Bronchial epithelial cell (primary cell): Measurements from ENCODE around the gene ZC2HC1B. TPM values are rescaled to one million over a fixed set of nuclear protein-coding genes. Genes with fewer than 3 reads are reported as not detected.

Source experiments
- DNase-seq: peaks from one replicate; pipeline ENCODE4 v3.0.0-alpha.2; 2010; ENCODE audit warnings: low read depth
- FAIRE-seq: peaks from 2 replicates; lab custom pipeline; 2011; peaks lifted over from hg19 to GRCh38; lab: Jason Lieb, UNC
- H3K27me3 ChIP-seq: 2 replicates; pipeline ENCODE4 v1.5.1; 2011; ENCODE audit warnings: low read length; ENCODE audit not compliant: control insufficient read depth, insufficient read depth
- H3K36me3 ChIP-seq: 2 replicates; pipeline ENCODE4 v1.5.1; 2011; ENCODE audit warnings: low read length; ENCODE audit not compliant: control insufficient read depth, insufficient read depth
- H3K4me3 ChIP-seq: 2 replicates; pipeline ENCODE4 v1.5.1; 2011; ENCODE audit warnings: mild to moderate bottlenecking, low read depth, low read length, control low read depth
- total RNA-seq: library from RNA; depleted of rRNA; stranded (reverse); fragments of >200 nt; gene quantifications from 2 replicates; pipeline ENCODE4 v1.2.1, GENCODE V29; 2014
- TF ChIP-seq, protein P1 (sequence below): IDR thresholded peaks from 2 replicates; pipeline ENCODE4 v1.5.1; 2011; ENCODE audit warnings: mild to moderate bottlenecking, moderate library complexity, low read length, control low read depth, inconsistent platforms; ENCODE audit not compliant: insufficient read depth, severe bottlenecking

Gene ZC2HC1B, protein sequence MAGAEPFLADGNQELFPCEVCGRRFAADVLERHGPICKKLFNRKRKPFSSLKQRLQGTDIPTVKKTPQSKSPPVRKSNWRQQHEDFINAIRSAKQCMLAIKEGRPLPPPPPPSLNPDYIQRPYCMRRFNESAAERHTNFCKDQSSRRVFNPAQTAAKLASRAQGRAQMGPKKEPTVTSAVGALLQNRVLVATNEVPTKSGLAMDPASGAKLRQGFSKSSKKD
- total RNA-seq: not detected in 2 replicates

DNA sequence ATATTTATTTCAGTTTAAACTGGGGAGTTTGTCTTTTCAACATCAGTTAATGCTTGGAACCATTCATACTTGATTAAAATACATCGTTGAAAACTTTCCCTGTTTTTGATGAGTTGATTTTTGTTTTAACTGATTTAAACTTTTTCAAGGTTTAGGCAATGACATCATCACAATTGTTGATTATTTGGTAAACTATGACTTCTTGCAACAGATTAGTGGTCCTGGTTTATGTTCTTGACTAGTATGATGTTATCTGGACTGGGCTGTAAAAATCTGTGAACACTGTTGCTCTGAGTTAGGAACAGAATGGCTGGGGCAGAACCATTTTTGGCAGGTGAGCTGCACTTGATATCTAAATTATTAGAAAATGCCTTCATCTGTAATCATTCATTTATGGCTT lies at the start of gene ZC2HC1B:
Gene ZC2HC1B (plus strand): TSS at position 241 of the 400 bp plus-strand sequence. CDS start 66 bp downstream, at position 307.
- no peak for FAIRE-seq
- TF ChIP-seq, protein P1, sequence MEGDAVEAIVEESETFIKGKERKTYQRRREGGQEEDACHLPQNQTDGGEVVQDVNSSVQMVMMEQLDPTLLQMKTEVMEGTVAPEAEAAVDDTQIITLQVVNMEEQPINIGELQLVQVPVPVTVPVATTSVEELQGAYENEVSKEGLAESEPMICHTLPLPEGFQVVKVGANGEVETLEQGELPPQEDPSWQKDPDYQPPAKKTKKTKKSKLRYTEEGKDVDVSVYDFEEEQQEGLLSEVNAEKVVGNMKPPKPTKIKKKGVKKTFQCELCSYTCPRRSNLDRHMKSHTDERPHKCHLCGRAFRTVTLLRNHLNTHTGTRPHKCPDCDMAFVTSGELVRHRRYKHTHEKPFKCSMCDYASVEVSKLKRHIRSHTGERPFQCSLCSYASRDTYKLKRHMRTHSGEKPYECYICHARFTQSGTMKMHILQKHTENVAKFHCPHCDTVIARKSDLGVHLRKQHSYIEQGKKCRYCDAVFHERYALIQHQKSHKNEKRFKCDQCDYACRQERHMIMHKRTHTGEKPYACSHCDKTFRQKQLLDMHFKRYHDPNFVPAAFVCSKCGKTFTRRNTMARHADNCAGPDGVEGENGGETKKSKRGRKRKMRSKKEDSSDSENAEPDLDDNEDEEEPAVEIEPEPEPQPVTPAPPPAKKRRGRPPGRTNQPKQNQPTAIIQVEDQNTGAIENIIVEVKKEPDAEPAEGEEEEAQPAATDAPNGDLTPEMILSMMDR: no peak
- Histone ChIP-seq H3K4me3 (no peak within 1 kb of the TSS), H3K27me3 (no peaks in the 10 kb centered on the region), H3K36me3 (peaks cover 4% of the 10 kb centered on the region)
- DNase-seq: no peak

DNA sequence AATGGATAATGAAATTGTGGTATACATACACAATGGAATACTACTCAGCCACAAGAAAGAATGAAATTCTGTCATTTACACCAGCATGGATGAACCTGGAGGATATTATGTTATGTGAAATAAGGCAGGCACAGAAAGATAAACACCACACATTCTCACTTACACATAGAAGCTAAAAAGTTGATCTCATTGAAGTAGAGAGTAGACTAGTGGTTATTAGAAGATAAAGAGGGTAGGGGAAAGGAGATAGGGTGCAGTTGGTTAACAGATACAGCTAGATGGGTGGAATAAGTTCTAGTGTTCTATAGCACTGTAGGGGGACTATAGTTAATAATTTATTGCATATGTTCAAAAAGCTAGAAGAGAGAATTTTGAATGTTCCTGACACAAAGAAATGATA lies 46.7 kb upstream of the ZC2HC1B start:
- Histone ChIP-seq H3K36me3 (no peaks in the 10 kb centered on the region), H3K27me3 (no peaks in the 10 kb centered on the region), H3K4me3 (no peak overlapping the region)
- FAIRE-seq (no peak), DNase-seq (no peak)
- TF ChIP-seq, protein P1: no peak

DNA sequence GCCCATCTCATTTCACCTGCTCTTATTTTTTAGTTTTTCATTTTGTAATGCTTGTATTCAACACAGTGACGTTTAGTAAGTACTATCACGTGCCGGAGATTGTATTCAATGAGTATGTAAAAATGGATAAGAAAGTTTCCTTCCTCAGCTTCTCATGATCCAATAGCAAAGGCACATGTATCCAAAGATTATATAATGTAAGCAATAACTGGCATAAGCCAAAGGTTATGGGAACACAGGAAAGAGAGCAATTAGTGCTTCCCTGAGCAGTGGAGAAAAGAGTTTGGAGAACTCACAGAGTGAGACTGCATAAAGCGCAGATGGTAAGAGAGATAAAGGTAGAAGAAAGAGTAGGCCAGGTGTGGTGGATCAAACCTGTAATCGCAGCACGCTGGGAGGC lies 42.9 kb upstream of the ZC2HC1B start:
- TF ChIP-seq, protein P1: no peak
- Histone ChIP-seq H3K4me3 (no peak overlapping the region), H3K27me3 (no peaks in the 10 kb centered on the region), H3K36me3 (no peaks in the 10 kb centered on the region)
- FAIRE-seq (no peak), DNase-seq (no peak)

DNA sequence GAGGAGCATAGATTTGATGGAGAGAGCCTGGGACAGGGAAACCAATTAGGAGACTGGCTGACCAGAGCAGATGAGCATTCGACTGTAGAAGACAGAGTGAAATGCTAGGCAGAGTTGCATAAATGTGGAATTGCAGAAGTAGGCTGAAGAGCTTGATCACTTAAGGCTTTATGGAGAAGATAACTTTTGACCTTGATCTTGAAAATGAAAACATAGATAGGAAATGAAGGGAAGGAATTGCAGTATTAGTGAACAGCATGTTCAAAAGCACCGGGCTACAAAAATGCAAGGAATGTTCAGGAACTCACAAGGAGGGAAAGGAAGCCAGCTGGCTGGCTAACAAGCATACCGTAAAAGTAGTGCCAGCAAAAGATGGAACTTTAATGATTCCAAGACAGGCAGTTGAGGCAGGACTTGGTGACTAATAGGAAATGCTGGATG lies 41.7 kb upstream of the ZC2HC1B start:
- TF ChIP-seq, protein P1: no peak
- Histone ChIP-seq H3K36me3 (no peaks in the 10 kb centered on the region), H3K4me3 (no peak overlapping the region), H3K27me3 (no peaks in the 10 kb centered on the region)
- FAIRE-seq (no peak), DNase-seq (no peak)

DNA sequence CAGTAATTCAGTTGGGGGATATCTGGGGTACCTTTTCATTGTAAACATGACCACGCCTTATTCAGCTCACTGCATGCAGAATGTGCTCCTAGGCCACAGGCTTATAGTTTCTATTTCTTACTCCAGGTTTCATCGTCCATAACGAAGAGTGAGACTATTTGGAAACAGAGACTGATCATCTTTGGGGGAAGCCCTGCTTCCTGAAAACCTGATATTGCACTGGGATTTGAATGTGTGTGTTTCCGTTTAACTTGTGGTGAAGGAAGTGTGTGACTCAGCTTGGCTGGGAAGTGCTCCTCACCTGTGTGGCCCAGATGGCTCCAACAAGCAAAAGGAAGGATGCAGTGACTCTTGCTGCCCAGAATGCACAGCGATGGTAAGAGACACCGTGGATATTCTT lies 40.7 kb upstream of the ZC2HC1B start:
- DNase-seq (peak; percentile 68), FAIRE-seq (peak; percentile 95)
- Histone ChIP-seq H3K27me3 (no peaks in the 10 kb centered on the region), H3K36me3 (no peaks in the 10 kb centered on the region), H3K4me3 (no peak overlapping the region)
- TF ChIP-seq, protein P1: no peak

DNA sequence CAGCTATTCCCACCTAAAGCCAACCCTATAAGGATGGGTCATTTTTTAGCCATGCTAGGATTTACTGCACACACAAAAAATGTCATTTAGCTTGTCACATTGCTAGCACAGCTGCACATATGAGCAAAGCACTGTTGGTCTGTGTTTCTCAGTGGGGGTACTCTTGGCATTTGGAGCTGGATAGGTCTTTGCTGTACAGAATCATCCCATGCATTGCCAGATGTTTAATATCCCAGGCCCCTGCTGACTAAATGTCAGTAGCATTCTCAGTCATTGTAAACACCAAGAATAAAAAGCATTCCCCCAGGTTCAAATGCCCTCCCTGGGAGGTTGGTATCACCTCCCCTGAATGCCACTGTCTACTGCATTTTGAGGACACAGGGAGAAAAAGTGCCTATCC lies 35.7 kb upstream of the ZC2HC1B start:
- TF ChIP-seq, protein P1: no peak
- DNase-seq: no peak
- Histone ChIP-seq H3K27me3 (no peaks in the 10 kb centered on the region), H3K36me3 (no peaks in the 10 kb centered on the region), H3K4me3 (no peak overlapping the region)
- no peak for FAIRE-seq
